ENCODE results near the gene RAB11FIP4.

- TF ChIP-seq REST (IDR thresholded peaks at IDR 0.05; ENCODE audit: low read depth): no peak
- TF ChIP-seq CTCF (IDR thresholded peaks at IDR 0.05 in 2 of 3, conservative IDR thresholded peaks at IDR 0.05 in 1 of 3; ENCODE audit: borderline replicate concordance in 1 of 3, insufficient read depth in 1 of 3, low read depth in 2 of 3, low read length in 2 of 3): no peak
- no peak for TF ChIP-seq RAD21 (IDR thresholded peaks at IDR 0.05; ENCODE audit: low read depth)
- no peak for TF ChIP-seq POLR2A (IDR thresholded peaks at IDR 0.05; ENCODE audit: borderline replicate concordance, extremely low read depth, insufficient read depth, insufficient read length)
- TF ChIP-seq ZBTB33 (IDR thresholded peaks at IDR 0.05; ENCODE audit: extremely low read depth, insufficient replicate concordance, low read length): no peak
- no peak for TF ChIP-seq EZH2 (IDR thresholded peaks at IDR 0.05)
- TF ChIP-seq ATF3 (IDR thresholded peaks at IDR 0.05): no peak
- no peak for TF ChIP-seq YY1 (IDR thresholded peaks at IDR 0.05; ENCODE audit: extremely low read depth, insufficient replicate concordance, low read depth, low read length)
- TF ChIP-seq EGR1 (IDR thresholded peaks at IDR 0.05; ENCODE audit: low read depth): no peak
- TF ChIP-seq SRF (IDR thresholded peaks at IDR 0.05; ENCODE audit: low read depth): no peak
- no peak for TF ChIP-seq CEBPB (IDR thresholded peaks at IDR 0.05; ENCODE audit: low read depth)
- TF ChIP-seq MAX (IDR thresholded peaks at IDR 0.05): no peak
Observed at GRCh38 chr17:31534223-31534888, 142.9 kb downstream of the RAB11FIP4 start.

Data from HCT116 (cell line).